Endometrium (tissue), 2 donors: Measurements from ENCODE around the gene NABP1.

Source experiments
- FAIRE-seq: peaks from 2 replicates; lab custom pipeline; 2012; peaks lifted over from hg19 to GRCh38; lab: Jason Lieb, UNC
- donor health status: control.
- donor health status: control.

The NABP1 gene

DNA sequence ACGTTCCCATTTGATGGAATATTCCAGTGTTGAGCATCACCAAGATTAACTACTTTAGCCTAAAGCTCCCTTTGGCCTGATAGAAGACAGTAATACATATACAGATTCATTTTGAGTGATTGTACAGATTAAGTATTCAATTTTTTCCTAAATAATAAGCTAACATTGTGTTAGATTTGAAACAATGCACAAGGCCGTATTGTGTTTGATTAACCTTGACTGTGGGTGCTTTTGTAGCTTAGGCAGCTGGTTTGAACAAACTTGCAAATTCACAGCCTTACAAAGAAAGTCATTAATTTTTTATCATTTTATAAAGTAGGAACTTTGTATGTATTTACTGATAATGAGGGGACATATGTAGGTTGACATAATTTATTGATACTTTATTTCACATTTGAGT, 29.6 kb downstream of the NABP1 start:
- no peak for FAIRE-seq

DNA sequence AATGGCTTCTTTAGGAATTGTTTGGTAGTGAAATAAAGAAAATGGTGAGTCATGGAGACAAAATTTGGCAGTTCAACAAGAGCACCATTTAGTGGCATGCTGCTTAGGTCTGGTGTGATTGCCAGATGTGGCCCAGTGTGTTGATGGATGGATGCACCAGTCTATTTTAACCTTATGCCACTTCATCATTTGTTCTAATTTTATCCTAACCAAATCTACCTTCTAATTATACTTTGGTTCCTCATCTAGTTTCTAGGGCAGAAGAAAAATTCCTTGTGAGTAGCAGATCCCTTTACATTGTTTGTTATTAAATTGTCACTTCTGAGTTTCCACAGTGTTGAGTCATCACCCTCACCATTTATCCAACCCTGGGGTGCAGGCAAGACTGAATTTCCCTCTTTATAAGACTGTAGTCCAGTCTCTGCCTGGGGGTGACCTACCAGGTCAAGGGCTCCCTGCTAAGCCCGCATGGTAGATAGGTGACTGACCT, 32.5 kb downstream of the NABP1 start:
- no peak for FAIRE-seq

DNA sequence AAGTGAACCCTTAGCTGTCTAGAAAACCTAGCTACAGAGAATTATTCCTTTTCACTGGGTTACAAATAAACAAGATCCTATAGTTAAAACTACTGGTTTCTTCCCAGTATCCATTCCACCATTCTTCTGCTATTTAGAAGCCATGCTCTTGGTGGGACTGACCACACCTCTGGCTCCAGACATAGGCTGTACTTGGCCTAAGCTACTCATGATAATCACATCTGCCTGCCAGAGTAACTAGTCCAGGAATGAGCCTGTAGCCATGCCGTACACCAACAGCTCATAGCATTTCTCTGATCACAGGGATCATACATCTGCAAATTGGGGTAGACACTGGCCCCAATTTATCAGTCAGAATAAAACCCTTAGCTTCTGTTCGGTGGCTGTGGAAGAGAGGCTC, 33.7 kb downstream of the NABP1 start:
- no peak for FAIRE-seq

DNA sequence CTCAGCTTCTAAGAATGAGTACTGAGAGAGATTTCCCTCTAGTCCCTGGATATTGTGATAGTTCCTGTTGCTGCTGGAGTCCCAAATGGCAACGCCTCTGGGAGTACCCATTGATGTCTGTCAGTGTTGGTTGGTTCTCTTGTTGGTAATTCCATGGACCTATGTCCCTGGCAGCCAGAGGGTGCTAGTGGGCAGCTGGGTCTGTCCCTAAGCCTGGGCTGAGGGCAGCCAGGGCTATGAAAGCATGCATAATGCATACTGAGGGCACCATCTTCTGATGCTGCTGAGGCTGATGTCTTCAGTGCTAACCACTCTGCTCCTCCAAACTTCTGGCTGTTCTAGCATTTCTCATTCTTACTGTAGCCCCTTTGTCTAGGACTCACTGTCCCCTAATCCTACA, 35.9 kb downstream of the NABP1 start:
- no peak for FAIRE-seq

DNA sequence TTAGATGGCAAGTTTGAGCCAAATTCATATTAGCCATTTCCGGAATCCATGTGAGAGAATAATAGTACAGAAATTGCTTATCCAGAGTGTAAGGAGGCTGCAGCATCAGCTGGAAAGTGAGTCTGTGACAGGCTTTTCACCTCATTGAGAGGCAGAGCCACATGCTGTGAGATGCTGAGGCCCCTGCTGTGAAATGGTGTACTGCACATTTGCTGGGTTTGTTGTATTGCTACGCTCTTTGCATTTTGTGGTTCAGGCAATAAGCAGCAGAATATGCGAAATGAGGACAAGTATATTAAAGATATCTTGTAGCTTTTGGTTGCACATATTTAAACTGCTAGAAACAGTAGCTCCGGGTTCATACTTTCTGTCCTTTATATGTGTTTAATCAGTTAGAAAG, 37.0 kb downstream of the NABP1 start:
- FAIRE-seq: no peak

DNA sequence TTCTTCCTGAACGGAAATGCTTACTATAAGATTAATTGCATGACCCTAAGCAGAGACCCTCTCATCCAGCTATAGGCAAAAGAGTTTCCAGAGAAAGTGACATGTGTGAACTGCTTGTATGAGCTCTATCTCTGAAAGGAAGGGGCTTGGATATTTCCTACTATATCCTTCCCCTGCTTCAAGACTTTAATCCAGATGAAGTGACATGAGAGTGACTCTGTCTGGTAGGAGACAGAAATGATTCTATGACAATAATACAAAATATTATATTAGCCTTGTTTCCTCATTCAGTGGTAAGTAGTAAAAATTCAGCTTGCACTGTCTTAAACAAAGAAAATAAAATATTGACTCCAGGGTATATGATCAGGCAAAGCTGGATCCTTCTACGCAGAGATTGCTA, 37.5 kb downstream of the NABP1 start:
- FAIRE-seq: no peak

DNA sequence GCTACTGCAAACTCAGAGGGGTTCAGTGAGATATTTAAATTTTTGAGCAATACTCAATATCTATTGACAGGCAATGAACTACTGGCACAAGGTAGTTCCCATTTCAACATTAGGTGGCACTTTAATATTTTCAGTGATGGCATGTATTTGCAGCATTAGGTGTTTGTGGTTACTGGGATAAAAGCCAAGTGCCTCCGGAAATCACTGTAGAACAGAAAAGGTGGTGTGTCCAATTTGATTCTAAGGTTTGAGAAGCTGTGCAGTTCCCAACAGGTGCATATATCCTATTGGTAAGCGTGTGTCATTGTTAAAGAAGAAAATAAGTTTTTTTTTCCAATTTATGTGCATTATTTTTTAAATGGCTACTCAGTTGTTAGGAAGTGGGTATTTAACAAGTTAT, 41.3 kb downstream of the NABP1 start:
- no peak for FAIRE-seq

DNA sequence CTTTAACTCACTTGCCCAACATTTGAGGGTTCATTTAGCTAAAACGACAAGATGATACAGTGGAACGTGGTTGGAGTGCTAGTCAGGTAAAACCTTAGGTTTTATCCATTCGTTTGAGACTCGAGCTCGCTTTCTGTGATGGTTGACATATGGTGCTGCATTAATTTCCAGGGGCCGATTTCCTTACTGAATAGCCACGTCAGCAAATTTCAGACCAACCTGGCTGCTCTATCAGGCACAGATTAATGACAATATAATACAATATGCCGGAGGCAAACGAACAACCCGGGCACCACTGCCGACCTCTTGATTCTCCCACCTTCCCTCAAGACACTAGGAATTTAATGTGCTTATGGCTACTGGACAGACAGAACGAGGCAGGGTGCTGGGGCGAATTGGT, 42.0 kb downstream of the NABP1 start:
- FAIRE-seq: no peak

DNA sequence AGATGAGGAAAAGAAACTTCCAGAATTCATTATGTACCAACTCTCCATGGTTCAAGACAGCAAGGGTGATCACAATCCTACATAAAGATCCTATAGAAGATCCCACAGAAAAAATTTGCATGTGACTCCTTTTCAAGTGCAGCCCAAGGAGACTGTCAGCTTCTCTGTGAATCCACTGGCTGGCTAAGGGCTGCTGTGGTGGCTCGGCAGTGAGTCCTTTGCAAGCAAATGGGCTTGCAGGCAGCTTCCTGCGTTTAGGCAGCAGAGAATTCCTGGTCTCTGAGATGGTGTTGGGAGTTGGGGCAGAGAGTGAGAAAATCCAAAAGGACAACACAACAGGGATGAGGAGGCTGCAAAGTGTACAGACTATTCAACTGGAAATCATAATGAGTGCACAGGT, 43.4 kb downstream of the NABP1 start:
- no peak for FAIRE-seq

DNA sequence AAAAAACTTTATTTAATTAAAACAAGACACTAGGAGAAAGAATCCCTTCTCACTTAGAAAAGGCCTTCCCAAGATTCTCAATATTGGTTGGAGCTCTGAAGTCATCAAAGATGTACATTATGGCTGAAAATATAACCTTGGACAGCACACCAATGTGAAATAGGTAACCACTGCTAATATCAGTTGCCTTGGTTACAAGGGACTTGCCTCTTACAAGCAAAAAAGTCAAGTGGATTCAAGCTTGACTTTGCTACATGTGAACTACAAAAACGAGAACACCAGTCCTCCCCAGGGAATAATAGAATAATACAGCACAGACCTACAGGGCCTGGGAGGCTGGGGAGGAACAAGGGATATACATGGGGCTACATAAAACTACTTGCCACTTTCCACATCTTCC, 46.1 kb downstream of the NABP1 start:
- FAIRE-seq: no peak

DNA sequence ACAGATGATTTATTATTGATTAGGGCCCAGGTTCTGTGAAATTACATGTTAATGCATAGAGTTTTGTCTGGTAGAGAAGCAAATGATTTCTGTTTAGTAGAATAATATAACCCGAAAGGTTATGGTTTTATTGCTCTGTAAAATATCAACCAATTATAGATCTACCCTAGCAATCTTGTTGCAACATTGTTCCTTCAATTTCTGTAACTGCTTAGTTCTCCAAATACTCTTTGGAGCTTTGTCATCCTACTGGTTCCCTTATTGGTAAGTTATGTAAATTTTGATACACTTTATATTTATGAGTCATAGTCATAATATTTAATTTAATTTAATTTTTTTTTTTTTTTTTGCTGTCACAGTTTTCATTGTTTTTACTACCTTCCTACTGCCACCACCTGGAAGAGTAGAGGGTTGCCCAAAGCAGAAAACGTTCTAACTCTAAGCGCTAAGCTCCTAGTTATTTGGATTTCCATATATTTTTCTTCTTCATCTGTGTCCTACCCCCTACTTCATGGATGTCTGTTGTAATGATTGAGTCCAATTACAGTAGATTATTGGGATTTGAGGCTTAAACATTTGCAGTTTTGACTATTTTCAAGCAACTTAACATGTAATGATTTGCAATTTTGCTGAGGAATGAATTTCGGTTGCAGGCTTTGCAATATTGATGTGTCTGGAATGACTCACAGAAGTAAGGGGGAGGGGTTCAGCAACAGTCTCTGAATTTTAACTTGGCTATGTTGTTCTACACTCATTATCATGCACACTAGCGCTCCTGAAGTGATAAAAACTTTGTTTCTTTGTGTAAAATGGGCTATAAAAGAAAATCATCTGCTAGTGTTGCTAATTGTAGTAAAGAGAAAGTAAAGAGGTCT, 51.1 kb downstream of the NABP1 start:
- FAIRE-seq: no peak

DNA sequence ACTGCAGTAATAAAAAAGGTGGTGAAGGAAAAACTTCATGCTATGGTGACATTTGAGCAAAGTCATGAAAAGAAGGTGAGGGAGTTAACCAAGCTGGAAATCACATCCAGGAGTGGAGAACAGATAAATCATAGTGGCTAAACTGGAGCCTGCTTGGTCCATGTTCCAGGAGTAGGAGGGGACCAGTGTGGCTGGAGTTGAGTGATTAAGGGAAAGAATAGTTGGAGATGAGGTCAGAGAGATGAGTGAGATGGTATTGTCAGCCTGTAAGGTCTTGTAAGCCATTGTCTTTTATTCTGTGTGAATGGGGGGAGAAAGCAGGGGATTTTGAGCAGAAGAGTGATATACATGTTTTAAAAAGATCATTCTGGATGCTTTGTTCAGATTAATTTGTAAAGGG, 52.3 kb downstream of the NABP1 start:
- no peak for FAIRE-seq
